Measurements from ENCODE around the gene PCYT1A. TPM values are rescaled to one million over a fixed set of nuclear protein-coding genes. Genes with fewer than 3 reads are reported as not detected.

PCYT1A gene
- total RNA-seq, 1 experiment from 2014 or later: 71.0 TPM

GRCh38 chr3:196238612-196239560, 48.6 kb downstream of the PCYT1A start:
- no peak for DNase-seq (ENCODE audit: low read depth)

DNA sequence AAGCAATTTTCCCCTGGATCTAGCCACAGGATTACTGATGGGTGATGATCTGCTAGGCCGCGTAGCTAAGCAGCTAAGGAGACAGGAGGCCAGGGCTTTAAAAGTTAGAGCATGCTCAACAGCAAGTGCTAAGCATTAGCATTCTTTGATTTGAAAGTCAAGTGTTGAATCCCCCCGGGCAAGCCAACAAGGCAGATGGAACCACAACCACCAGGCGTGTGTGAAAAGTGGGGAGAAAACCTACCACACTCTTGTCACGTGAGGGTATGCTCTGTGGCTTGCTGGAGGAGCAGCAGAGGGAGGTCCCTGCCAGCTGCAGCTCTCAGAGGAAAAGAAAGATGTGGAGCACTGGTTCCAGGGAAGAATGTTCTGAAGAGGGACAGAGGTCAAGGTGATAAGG, 50.3 kb downstream of the PCYT1A start:
- no peak for DNase-seq (ENCODE audit: low read depth)

GRCh38 chr3:196236223-196236622, 51.3 kb downstream of the PCYT1A start:
- DNase-seq (ENCODE audit: low read depth): no peak

- DNase-seq (ENCODE audit: low read depth): no peak
Measured at GRCh38 chr3:196235452-196236122, 51.9 kb downstream of the PCYT1A start.

GRCh38 chr3:196232882-196233251, 54.7 kb downstream of the PCYT1A start:
- no peak for DNase-seq (ENCODE audit: low read depth)

GRCh38 chr3:196232154-196232881, 55.2 kb downstream of the PCYT1A start:
- DNase-seq (ENCODE audit: low read depth): no peak

DNA sequence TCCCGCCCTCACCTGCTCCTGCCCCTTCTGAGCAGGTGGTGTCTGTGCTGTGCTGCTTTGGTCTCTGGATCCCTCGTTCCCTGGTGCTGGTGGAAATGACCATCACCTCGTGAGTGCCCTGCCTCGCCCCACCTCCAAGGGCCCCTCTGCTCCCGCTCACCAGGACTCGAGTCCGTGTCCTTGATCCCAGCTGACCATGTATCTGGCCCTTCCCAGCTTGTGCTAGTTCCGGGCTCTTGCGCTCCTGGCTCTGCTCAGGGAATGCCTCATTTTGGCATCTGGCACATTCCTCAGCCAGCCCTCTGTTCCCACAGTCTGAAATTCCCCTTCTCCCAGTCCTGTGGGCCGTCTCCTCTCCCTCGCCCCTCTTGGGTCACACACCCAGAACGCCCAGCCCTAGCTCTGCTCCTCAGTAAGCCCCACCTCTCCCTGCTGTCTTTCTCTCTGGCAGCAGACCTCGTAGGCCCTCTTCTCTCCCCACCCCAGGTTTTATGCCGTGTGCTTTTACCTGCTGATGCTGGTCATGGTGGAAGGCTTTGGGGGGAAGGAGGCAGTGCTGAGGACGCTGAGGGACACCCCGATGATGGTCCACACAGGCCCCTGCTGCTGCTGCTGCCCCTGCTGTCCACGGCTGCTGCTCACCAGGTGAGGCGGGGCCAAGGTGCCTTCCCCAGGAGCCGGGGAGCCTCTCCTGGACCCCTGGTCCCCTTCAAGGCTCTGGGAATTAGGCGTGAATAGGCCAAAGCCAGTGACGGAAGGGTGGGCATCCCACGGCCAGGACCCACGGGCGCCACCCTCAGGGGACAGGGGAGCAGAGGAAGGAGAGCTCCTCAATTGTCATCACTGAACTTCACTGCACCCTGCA, 59.7 kb downstream of the PCYT1A start:
- DNase-seq (ENCODE audit: low read depth): no peak

GRCh38 chr3:196227121-196227561, 60.4 kb downstream of the PCYT1A start:
- DNase-seq (ENCODE audit: low read depth): no peak

DNA sequence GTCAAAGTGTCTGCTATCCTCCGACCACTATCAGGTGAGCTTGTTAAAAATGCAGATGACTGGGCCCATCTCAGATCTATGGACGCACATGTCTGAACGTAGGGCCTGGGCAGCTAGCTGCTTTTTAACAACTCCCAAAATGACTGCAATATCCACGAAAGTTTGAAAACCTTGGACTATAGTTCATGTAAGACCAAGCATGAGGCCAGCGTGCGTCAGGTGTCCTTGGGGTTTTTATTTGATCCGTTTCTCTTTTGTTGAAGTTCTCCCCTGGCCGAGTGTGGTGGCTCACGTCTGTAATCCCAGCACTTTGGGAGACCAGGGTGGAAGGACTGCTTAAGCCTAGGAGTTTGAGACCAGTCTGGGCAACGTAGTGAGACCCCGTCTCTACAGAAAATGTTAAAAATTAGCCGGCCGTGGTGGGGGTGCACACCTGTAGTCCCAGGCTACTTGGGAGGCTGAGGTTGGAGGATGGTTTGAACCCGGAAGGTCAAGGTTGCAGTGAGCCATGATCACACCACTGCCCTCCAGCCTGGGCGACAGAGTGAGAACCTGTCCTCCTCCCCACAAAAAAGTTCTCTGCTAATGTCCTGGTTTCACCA, 61.7 kb downstream of the PCYT1A start:
- DNase-seq (ENCODE audit: low read depth): no peak

DNA sequence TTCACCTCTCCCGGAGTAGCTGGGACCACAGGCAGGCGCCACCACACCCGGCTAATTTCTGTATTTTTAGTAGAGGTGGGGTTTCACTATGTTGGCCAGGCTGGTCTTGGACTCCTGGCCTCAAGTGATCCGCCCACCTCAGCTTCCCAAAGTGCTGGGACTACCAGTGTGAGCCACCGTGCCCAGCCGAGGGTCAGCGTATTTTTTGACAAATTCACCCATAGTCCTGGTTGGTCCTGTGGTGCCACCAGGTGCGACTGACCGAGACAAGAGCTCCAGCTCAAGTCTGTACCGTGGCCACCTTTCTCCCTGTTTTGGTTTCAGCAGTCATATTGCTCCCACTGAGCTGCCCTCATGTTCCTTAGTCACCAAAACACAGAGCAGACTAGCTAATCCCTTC, 62.4 kb downstream of the PCYT1A start:
- DNase-seq (ENCODE audit: low read depth): no peak

DNA sequence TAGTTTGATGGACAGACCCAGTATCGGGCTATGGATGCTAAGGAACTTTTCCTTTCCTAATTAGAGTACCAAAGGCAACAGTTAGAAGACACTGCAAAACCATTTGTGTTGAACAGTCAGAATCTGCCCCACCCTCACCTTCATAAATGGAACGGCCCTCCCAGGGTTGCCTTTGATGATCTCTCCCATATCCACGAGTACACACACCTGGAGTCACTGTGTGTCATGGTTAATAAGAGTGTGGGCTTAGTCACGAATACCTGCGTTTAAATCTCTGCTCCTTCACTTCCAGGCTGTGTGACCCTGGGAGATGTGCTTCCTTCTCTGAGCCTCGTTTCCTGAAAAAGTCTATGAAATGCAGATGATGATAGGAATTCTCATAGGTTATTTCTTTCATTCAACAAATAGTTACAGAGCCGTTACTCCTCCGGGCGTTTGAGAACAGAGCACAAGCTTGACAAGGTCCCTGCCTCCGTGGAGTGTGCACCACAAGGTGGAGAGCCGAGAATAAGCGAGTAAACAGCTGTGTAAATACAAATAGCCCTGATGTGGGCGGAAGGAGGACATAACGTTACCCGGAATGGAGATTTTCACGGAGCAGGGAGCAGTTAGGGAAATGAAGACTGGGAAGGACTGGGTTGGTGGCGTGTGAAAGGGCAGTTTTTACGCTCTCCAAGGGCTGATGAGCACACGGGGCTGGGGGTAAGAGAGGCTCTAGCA, 64.5 kb downstream of the PCYT1A start:
- DNase-seq (ENCODE audit: low read depth): no peak

DNA sequence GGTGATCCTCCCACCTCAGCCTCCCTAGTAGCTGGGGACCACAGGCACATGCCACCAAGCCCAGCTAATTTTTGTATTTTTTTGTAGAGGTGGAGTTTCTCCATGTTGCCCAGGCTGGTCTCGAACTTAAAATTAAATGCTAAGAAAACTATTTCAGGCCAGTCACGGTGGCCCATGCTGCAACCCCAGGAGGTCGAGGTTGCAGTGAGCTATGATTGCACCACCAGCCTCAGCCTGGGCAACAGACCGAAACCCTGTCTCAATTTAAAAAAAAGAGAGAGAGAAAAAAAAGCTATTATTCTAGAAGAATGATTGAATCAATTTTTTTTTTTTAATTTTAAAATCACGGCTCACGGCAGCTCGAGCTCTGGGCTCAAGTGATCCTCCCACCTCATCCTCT, 66.5 kb downstream of the PCYT1A start:
- no peak for DNase-seq (ENCODE audit: low read depth)

GRCh38 chr3:196220587-196220986, 66.9 kb downstream of the PCYT1A start:
- DNase-seq (ENCODE audit: low read depth): no peak

DNA sequence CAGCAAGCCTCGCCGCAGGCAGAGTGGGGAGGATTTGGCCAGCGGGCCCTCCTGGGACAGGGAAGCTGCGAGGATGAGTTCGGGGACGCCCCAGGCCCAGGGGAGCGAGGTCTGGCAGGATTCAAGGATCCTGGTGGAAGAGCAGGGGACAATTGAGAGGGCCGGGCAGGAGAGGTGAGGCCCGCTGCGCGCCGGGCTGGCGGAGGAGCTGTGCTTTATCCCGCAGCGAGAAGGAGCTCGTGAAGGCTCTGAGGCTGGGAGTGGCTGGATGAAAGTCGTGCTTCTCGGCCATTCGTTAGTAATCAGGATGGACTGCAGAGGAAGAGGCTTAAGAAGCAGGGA, 67.6 kb downstream of the PCYT1A start:
- DNase-seq (ENCODE audit: low read depth): no peak

DNA sequence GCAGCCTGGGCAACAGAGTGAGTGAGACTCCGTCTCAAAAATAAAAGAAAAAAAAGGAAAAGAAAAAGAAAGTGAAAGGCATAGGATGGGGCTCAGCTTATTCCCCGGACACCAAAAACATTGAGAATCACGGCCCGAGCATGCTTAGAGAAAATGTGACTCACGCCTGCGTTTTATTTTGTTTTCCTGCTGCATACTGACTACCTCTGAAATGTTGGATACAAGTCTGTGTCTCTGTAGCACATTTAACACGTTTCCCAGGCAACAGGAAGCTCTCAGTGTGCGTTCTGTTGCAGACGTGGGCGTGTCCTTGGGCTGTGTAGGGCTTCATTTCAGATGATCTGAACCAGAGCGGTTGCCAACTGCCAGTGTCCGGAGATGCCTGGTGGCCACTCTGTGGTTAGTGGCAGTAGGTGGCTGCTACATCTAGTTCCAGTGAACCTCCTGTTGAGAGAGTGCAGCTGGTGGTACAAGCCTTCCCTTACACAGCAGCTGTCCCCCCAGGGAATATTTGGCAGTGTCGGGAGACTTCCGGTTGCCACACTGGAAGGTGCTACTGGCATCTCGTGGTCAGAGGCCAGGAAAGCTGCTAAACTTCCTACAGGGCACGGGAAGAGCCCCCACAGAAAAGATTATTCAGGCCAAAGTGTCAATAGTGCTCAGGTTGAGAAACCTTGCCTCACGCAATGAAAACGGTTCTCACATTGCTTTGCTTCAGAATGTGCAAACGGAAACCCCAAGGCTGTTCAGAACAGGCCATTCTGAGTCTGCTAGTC, 68.1 kb downstream of the PCYT1A start:
- peak; percentile 92 for DNase-seq (ENCODE audit: low read depth)

DNA sequence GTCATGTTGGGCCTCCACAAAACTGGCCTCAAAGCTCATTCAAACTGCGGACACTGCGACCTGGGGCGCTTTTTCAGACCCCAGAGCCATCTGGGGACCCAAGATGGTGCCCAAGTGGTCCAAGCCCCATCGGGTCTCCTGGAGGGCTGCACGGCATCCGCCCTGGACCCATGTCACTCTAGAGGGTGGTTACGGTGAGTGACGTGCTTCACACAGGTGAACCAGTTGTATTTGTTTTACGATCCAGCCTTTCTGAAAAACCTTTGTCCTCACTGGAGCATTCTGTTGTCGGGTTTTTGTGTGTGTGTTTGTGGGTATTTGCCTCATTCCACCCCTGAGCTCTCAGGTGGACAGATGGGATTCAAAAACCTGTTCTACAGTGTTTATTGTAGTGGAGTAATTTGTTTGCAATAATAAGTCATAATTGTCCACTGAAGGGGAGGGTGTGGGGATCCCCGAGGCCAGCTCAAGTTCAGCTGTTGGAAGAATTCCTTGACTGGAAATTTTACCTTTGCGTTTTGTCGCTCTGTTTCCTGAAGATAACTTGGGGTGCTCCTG, 69.3 kb downstream of the PCYT1A start:
- no peak for DNase-seq (ENCODE audit: low read depth)

DNA sequence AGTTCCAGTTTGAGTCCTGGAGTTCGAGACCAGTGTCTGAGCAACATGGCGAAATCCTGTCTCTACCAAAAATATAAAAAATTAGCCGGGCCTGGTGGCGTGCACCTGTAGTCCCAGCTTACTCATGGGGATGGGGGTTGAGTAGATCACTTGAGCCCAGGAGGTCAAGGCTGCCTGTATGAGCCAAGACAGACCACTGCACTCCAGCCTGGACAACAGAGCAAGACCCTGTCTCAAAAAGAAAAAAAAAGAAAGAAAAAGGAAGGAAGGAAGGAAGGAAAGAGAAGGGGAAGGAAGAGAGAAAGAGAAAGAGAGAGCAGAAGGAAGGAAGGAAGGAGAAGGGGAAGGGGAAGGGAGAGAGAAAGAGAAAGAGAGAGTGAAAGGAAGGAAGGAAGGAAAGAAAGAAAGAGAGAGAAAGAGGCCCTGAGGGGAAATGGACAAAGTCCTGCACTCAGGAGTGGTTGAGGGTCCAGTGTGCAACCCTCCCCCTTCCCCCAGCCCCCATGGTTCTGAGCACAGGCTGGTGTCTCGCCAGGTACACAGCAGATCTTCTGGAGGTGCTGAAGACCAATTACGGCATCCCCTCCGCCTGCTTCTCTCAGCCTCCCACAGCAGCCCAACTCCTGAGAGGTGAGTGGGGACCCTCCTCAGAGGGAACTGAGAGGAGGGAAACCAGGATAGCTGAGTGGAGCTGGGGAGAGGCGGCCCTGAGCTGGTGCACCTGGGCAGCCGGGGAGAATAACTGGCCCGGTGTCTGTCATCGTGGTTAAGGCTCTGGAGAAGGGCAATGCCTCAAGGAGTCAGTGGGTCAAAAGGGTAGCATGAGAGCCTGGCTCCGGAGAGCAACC, 70.0 kb downstream of the PCYT1A start:
- DNase-seq (ENCODE audit: low read depth): no peak

DNA sequence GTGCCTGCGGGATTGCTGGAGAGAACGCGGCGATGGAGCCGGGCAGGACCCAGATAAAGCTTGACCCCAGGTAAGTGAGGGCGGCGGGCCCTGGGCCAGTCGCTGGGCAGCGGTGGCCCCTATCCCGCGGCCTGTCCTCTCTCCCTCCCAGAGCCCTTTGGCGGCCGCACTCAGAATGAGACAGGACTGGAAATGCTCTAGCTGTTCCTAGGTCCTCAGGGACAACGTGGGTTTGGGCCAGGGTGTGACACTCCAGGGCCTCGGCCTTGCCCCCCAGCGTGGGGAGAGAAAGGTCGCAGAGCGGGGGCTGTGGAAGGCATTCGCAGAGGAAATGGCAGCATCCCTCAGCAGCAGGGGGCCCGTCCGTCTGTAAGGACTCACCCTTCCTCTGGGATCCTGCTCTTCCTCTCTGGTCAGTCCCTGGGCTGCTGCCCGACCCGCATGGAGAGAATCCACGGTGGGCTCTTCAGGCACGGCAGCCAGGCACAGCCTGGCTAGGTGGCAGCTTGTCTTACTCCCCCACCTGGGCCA, 70.8 kb downstream of the PCYT1A start:
- no peak for DNase-seq (ENCODE audit: low read depth)
